ENCODE measurements around the gene GHRHR.

The GHRHR gene

DNA sequence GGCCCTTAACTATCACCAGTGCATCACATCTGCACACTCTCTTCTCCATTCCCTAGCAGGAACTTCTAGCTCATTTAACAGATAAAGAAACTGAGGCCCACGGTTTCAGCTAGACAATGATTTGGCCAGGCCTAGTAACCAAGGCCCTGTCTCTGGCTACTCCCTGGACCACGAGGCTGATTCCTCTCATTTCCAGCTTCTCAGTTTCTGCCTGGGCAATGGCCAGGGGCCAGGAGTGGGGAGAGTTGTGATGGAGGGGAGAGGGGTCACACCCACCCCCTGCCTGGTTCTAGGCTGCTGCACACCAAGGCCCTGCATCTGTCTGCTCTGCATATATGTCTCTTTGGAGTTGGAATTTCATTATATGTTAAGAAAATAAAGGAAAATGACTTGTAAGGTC, 38.6 kb upstream of the GHRHR start:
- Histone ChIP-seq H3K9me2 (replicated peaks; ENCODE audit: control insufficient read depth, low read length) (no peaks in the 10 kb centered on the region), H3F3A (ENCODE audit: control insufficient read depth, insufficient read depth) (no peaks in the 10 kb centered on the region), H3K27me3 (ENCODE audit: control insufficient read depth, low read length) (peaks cover 4% of the 10 kb centered on the region; the same call in 1 of the 2 replicates), H3K4me1 (ENCODE audit: control insufficient read depth, low read length) (no peaks in the 10 kb centered on the region), H3K36me3 (ENCODE audit: control insufficient read depth, low read length) (no peaks in the 10 kb centered on the region), H4K20me1 (ENCODE audit: control insufficient read depth, insufficient read depth, low read depth, low read length) (no peaks in the 10 kb centered on the region), H3K4me3 (ENCODE audit: low read length) (no peak overlapping the region), H3K27ac (ENCODE audit: low read depth, low read length) (no peak overlapping the region), H3K79me2 (ENCODE audit: control insufficient read depth, low read length) (no peaks in the 10 kb centered on the region), H3K4me2 (ENCODE audit: low read length) (no peak overlapping the region), H3K9me3 (ENCODE audit: control insufficient read depth, insufficient read depth, low read length) (peaks cover 3% of the 10 kb centered on the region; the same call in 1 of the 2 replicates)
- TF ChIP-seq, protein P1, sequence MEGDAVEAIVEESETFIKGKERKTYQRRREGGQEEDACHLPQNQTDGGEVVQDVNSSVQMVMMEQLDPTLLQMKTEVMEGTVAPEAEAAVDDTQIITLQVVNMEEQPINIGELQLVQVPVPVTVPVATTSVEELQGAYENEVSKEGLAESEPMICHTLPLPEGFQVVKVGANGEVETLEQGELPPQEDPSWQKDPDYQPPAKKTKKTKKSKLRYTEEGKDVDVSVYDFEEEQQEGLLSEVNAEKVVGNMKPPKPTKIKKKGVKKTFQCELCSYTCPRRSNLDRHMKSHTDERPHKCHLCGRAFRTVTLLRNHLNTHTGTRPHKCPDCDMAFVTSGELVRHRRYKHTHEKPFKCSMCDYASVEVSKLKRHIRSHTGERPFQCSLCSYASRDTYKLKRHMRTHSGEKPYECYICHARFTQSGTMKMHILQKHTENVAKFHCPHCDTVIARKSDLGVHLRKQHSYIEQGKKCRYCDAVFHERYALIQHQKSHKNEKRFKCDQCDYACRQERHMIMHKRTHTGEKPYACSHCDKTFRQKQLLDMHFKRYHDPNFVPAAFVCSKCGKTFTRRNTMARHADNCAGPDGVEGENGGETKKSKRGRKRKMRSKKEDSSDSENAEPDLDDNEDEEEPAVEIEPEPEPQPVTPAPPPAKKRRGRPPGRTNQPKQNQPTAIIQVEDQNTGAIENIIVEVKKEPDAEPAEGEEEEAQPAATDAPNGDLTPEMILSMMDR (IDR thresholded peaks at IDR 0.05; ENCODE audit: low read depth, low read length, poor library complexity, severe bottlenecking), result no peak
- TF ChIP-seq EZH2phosphoT487 (IDR thresholded peaks at IDR 0.05; ENCODE audit: borderline replicate concordance, low read length), result no peak

DNA sequence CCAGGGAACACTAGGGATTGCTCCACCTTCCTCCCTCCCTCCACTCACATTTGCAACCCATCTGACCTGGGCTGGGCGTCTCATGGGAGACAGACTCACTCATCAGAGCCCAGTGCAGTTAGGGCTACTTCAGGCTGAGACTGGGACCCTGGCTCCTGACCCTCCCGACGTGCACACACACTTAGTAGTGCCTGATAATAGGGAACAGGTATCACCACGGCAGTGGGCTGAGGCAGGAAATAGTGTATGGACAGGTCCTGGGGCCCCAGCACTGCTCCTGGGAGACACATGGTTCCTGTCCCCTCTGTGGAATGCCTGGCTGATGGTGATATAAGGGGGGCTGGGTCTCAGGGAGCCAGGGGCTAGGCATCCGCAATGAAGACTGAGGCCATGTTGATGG, 37.8 kb upstream of the GHRHR start:
- Histone ChIP-seq H3F3A (ENCODE audit: control insufficient read depth, insufficient read depth) (no peaks in the 10 kb centered on the region), H3K27me3 (ENCODE audit: control insufficient read depth, low read length) (peaks cover 4% of the 10 kb centered on the region; the same call in 1 of the 2 replicates), H3K27ac (ENCODE audit: low read depth, low read length) (no peak overlapping the region), H4K20me1 (ENCODE audit: control insufficient read depth, insufficient read depth, low read depth, low read length) (no peaks in the 10 kb centered on the region), H3K4me1 (ENCODE audit: control insufficient read depth, low read length) (no peaks in the 10 kb centered on the region), H3K4me3 (ENCODE audit: low read length) (no peak overlapping the region), H3K4me2 (ENCODE audit: low read length) (no peak overlapping the region), H3K36me3 (ENCODE audit: control insufficient read depth, low read length) (no peaks in the 10 kb centered on the region), H3K9me3 (ENCODE audit: control insufficient read depth, insufficient read depth, low read length) (peaks cover 3% of the 10 kb centered on the region; the same call in 1 of the 2 replicates), H3K79me2 (ENCODE audit: control insufficient read depth, low read length) (no peaks in the 10 kb centered on the region), H3K9me2 (replicated peaks; ENCODE audit: control insufficient read depth, low read length) (no peaks in the 10 kb centered on the region)
- TF ChIP-seq EZH2phosphoT487 (IDR thresholded peaks at IDR 0.05; ENCODE audit: borderline replicate concordance, low read length), result no peak
- TF ChIP-seq, protein P1 (IDR thresholded peaks at IDR 0.05; ENCODE audit: low read depth, low read length, poor library complexity, severe bottlenecking), result no peak

DNA sequence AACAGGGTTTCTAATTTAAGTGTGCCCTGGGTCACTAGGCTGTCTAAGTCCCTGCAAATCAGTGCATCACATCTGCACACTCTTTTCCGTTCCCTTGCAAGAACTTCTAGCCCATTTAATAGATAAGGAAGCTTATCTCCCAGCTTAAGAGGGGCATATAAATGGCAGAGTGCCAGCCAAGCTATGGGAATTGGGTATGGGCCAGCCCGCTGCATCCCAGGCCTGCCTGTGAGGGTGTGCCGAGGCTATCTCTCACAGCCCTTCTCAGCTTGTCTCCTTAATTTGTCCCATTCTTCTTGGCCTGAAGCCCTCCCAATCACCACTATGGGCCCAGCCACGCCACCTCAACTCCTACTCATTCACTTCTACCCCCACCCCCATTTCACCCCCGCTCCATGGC, 37.4 kb upstream of the GHRHR start:
- no peaks in the 10 kb centered on the region for H3K79me2 ChIP-seq (ENCODE audit: control insufficient read depth, low read length)
- H3K27ac ChIP-seq (ENCODE audit: low read depth, low read length), result no peak overlapping the region
- no peaks in the 10 kb centered on the region for H3K4me1 ChIP-seq (ENCODE audit: control insufficient read depth, low read length)
- H3K4me3 ChIP-seq (ENCODE audit: low read length), result no peak overlapping the region
- no peaks in the 10 kb centered on the region for H3F3A ChIP-seq (ENCODE audit: control insufficient read depth, insufficient read depth)
- H3K36me3 ChIP-seq (ENCODE audit: control insufficient read depth, low read length), result no peaks in the 10 kb centered on the region
- peaks cover 4% of the 10 kb centered on the region; the same call in 1 of the 2 replicates for H3K27me3 ChIP-seq (ENCODE audit: control insufficient read depth, low read length)
- H3K9me3 ChIP-seq (ENCODE audit: control insufficient read depth, insufficient read depth, low read length), result peaks cover 3% of the 10 kb centered on the region; the same call in 1 of the 2 replicates
- no peaks in the 10 kb centered on the region for H3K9me2 ChIP-seq (replicated peaks; ENCODE audit: control insufficient read depth, low read length)
- no peak overlapping the region for H3K4me2 ChIP-seq (ENCODE audit: low read length)
- H4K20me1 ChIP-seq (ENCODE audit: control insufficient read depth, insufficient read depth, low read depth, low read length), result no peaks in the 10 kb centered on the region
- TF ChIP-seq, protein P1 (IDR thresholded peaks at IDR 0.05; ENCODE audit: low read depth, low read length, poor library complexity, severe bottlenecking), result no peak
- TF ChIP-seq EZH2phosphoT487 (IDR thresholded peaks at IDR 0.05; ENCODE audit: borderline replicate concordance, low read length), result no peak
